ENCODE measurements around the gene MAP4K5.
"Not testable (repeated sequence)": the region's sequence is repeated elsewhere in the genome, so short reads cannot be mapped to it uniquely, and the experiment has no call there.

MAP4K5 gene

GRCh38 chr14:50532502-50533240 lies at the start of gene MAP4K5:
MAP4K5 (minus strand) TSS chr14:50532569; CDS start chr14:50532049, 520 bp downstream.
- peak; percentile 30 for DNase-seq

GRCh38 chr14:50578433-50578832 lies 46.1 kb upstream of the MAP4K5 start:
- DNase-seq, result no peak

GRCh38 chr14:50577982-50578381 lies 45.6 kb upstream of the MAP4K5 start:
- DNase-seq, result no peak

GRCh38 chr14:50575769-50576168 lies 43.4 kb upstream of the MAP4K5 start:
- DNase-seq, result no peak

GRCh38 chr14:50573862-50574261 lies 41.5 kb upstream of the MAP4K5 start:
- DNase-seq, result no peak

- no peak for DNase-seq
Measured at GRCh38 chr14:50569714-50570274, 37.4 kb upstream of the MAP4K5 start.

GRCh38 chr14:50562841-50563240 lies 30.5 kb upstream of the MAP4K5 start:
- DNase-seq, result no peak

- DNase-seq, result no peak
Measured at GRCh38 chr14:50560931-50561285, 28.5 kb upstream of the MAP4K5 start.

GRCh38 chr14:50559990-50560930 lies 27.9 kb upstream of the MAP4K5 start, which contains the start of gene ATL1:
ATL1 (plus strand) TSS chr14:50560145; CDS start chr14:50560266, 121 bp downstream.
- DNase-seq, result peak; percentile 30

- not testable (repeated sequence) for DNase-seq
Measured at GRCh38 chr14:50552796-50553195, 20.4 kb upstream of the MAP4K5 start.

GRCh38 chr14:50551877-50552276 lies 19.5 kb upstream of the MAP4K5 start:
- no peak for DNase-seq

GRCh38 chr14:50550294-50550693 lies 17.9 kb upstream of the MAP4K5 start:
- no peak for DNase-seq

GRCh38 chr14:50545618-50546017 lies 13.2 kb upstream of the MAP4K5 start:
- DNase-seq, result no peak

GRCh38 chr14:50544911-50545310 lies 12.5 kb upstream of the MAP4K5 start:
- no peak for DNase-seq

GRCh38 chr14:50542941-50543418 lies 10.6 kb upstream of the MAP4K5 start:
- DNase-seq, result no peak

GRCh38 chr14:50541159-50541567 lies 8.8 kb upstream of the MAP4K5 start:
- no peak for DNase-seq

GRCh38 chr14:50539051-50539450 lies 6.7 kb upstream of the MAP4K5 start:
- no peak for DNase-seq

GRCh38 chr14:50538034-50538433 lies 5.7 kb upstream of the MAP4K5 start:
- DNase-seq, result not testable (repeated sequence)

GRCh38 chr14:50534997-50535396 lies 2.6 kb upstream of the MAP4K5 start:
- DNase-seq, result no peak

GRCh38 chr14:50534416-50534815 lies 2.0 kb upstream of the MAP4K5 start:
- DNase-seq, result no peak

GRCh38 chr14:50533806-50534205 lies 1.4 kb upstream of the MAP4K5 start:
- no peak for DNase-seq

GRCh38 chr14:50533241-50533705 lies 904 bp upstream of the MAP4K5 start:
- DNase-seq, result no peak
